ENCODE results near the gene MBD6.

DNA sequence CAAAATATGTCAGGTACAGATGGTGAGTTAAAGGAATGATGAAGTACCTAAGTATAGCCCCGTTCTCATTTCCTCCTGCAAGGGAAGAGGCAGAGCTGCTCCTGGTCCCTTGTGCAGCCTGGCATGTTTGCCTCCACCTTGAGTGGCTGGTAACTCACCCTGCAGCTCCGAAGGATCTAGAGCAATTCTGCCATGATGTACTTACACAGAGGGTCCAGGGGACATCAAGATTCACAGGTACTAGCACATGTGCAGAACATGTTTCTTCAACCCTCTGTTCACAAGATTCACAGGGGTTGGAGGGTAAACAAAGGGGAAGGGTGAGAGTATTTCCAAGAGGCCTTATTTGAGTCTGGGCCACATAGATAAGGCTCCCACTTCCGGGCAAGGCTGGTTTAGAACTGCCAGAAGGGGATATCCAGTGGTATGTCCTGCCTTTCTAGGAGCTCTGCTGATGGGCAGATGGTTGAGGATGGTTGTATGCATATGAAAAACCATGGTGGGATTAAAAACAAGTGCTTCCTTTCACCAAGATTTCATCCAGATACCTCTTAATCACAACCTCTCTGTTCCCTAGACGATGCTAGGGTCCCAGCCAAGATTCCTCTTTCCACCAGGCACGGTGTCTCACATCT, 16.6 kb downstream of the MBD6 start:
- TF ChIP-seq ZNF274 (IDR thresholded peaks at IDR 0.05; ENCODE audit: low read depth, low read length) (no peak), YY1 (IDR thresholded peaks at IDR 0.05; ENCODE audit: insufficient read depth, insufficient read length) (no peak), SUZ12 (IDR thresholded peaks at IDR 0.05; ENCODE audit: extremely low read depth, insufficient read depth, insufficient read length) (no peak)
